K562 (cell line): ENCODE results near the gene PLXNA3. TPM values are rescaled to one million over a fixed set of nuclear protein-coding genes. Genes with fewer than 3 reads are reported as not detected.

Experiments
- ARID1B ChIP-seq: fragments of 450-650 bp; IDR thresholded peaks from 2 replicates; pipeline ENCODE4 v1.6.1; 2016; ENCODE audit warnings: antibody characterized with exemption, mild to moderate bottlenecking, inconsistent platforms
- FOS ChIP-seq: IDR thresholded peaks from 3 replicates; pipeline ENCODE4 v1.6.1; 2011; ENCODE audit not compliant: insufficient read length; ENCODE audit errors: extremely low read depth
- MAFG ChIP-seq: fragments of 450-650 bp; conservative IDR thresholded peaks from 2 replicates; pipeline ENCODE4 v1.6.1; 2016; ENCODE audit warnings: missing genetic modification characterization, missing compliant biosample characterization
- MTA2 ChIP-seq: fragments of 450-650 bp; IDR thresholded peaks from 2 replicates; pipeline ENCODE4 v1.6.1; 2016; ENCODE audit warnings: low read depth
- PCBP2 ChIP-seq: fragments of 200-400 bp; formaldehyde crosslinking; IDR thresholded peaks from 2 replicates; pipeline ENCODE4 v1.6.1; 2018; ENCODE audit warnings: low read length, low read depth, mild to moderate bottlenecking, moderate library complexity; ENCODE audit not compliant: poor library complexity, severe bottlenecking
- POLR3G ChIP-seq: IDR thresholded peaks from 2 replicates; pipeline ENCODE4 v1.6.1; 2011; ENCODE audit not compliant: insufficient read length, insufficient replicate concordance; ENCODE audit errors: extremely low read depth
- SMC3 ChIP-seq: conservative IDR thresholded peaks from 2 replicates; pipeline ENCODE4 v1.6.1; 2011; ENCODE audit warnings: low read depth, low read length, improper control_type of control experiment; ENCODE audit not compliant: insufficient read depth
- polyA plus RNA-seq, 8 experiments: library from polyadenylated mRNA; depleted of rRNA in 4 of 8; stranded (reverse) in 5 of 8; unstranded in 3 of 8; fragments of >200 nt; fragmentation: Nextera tagmentation in 2 of 8; fragmentation: Illumina TruSeq in 1 of 8; extraction: Ambion mirVana in 2 of 8; extraction: Trizol in 1 of 8; gene quantifications; 2 replicates each; pipeline versions ENCODE4 v1.2.1 to v1.2.3, GENCODE V29; 2011 to 2014; ENCODE audit warnings: inconsistent platforms in 1 of 8, missing spikeins in 1 of 8
- total RNA-seq, 7 experiments: library from RNA; depleted of rRNA in 6 of 7; stranded (reverse); fragments of >200 nt in 6 of 7; fragmentation: Illumina TruSeq in 2 of 7; extraction: Trizol in 2 of 7; gene quantifications; 2 replicates each; pipeline versions ENCODE4 v1.2.1 to v1.2.3, GENCODE V29; 2011 to 2021; ENCODE audit warnings: low replicate concordance in 1 of 7
- TF ChIP-seq, protein P1 (sequence below), 2 experiments: fragments of 450-650 bp in 1 of 2; sonication (generic) in 1 of 2; formaldehyde crosslinking; conservative IDR thresholded peaks; 2 replicates each; pipeline versions ENCODE4 v1.4.0 to v1.8.1; 2020 to 2022; ENCODE audit warnings: mild to moderate bottlenecking in 1 of 2, missing genetic modification reagents in 1 of 2
- TF ChIP-seq, protein P2 (sequence below), 2 experiments: fragments of 450-650 bp; IDR thresholded peaks; 2 replicates each; pipeline ENCODE4 v1.6.1; 2016; ENCODE audit warnings: mild to moderate bottlenecking in 2 of 2, borderline replicate concordance in 1 of 2, low read depth in 1 of 2, moderate library complexity in 1 of 2
- TF ChIP-seq, protein P3 (sequence below): fragments of 150-350 bp; conservative IDR thresholded peaks from 2 replicates; pipeline ENCODE4 v1.6.1; 2014; ENCODE audit warnings: low read length
- TF ChIP-seq, protein P4 (sequence below): fragments of 450-650 bp; formaldehyde crosslinking; IDR thresholded peaks from 2 replicates; pipeline ENCODE4 v1.4.0; 2020; ENCODE audit warnings: mild to moderate bottlenecking, mixed read lengths

Gene PLXNA3
- total and polyA plus RNA-seq, 9 of the 15 experiments (the other 6 are each of a cell fraction or from before 2014, with no cell fraction given), result 0.32 to 47.8 (median 7.5) TPM

- TF ChIP-seq, protein P1, sequence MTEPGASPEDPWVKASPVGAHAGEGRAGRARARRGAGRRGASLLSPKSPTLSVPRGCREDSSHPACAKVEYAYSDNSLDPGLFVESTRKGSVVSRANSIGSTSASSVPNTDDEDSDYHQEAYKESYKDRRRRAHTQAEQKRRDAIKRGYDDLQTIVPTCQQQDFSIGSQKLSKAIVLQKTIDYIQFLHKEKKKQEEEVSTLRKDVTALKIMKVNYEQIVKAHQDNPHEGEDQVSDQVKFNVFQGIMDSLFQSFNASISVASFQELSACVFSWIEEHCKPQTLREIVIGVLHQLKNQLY (CRISPR knock-in tag; conservative IDR thresholded peaks at IDR 0.05), result no peak
- TF ChIP-seq, protein P2, sequence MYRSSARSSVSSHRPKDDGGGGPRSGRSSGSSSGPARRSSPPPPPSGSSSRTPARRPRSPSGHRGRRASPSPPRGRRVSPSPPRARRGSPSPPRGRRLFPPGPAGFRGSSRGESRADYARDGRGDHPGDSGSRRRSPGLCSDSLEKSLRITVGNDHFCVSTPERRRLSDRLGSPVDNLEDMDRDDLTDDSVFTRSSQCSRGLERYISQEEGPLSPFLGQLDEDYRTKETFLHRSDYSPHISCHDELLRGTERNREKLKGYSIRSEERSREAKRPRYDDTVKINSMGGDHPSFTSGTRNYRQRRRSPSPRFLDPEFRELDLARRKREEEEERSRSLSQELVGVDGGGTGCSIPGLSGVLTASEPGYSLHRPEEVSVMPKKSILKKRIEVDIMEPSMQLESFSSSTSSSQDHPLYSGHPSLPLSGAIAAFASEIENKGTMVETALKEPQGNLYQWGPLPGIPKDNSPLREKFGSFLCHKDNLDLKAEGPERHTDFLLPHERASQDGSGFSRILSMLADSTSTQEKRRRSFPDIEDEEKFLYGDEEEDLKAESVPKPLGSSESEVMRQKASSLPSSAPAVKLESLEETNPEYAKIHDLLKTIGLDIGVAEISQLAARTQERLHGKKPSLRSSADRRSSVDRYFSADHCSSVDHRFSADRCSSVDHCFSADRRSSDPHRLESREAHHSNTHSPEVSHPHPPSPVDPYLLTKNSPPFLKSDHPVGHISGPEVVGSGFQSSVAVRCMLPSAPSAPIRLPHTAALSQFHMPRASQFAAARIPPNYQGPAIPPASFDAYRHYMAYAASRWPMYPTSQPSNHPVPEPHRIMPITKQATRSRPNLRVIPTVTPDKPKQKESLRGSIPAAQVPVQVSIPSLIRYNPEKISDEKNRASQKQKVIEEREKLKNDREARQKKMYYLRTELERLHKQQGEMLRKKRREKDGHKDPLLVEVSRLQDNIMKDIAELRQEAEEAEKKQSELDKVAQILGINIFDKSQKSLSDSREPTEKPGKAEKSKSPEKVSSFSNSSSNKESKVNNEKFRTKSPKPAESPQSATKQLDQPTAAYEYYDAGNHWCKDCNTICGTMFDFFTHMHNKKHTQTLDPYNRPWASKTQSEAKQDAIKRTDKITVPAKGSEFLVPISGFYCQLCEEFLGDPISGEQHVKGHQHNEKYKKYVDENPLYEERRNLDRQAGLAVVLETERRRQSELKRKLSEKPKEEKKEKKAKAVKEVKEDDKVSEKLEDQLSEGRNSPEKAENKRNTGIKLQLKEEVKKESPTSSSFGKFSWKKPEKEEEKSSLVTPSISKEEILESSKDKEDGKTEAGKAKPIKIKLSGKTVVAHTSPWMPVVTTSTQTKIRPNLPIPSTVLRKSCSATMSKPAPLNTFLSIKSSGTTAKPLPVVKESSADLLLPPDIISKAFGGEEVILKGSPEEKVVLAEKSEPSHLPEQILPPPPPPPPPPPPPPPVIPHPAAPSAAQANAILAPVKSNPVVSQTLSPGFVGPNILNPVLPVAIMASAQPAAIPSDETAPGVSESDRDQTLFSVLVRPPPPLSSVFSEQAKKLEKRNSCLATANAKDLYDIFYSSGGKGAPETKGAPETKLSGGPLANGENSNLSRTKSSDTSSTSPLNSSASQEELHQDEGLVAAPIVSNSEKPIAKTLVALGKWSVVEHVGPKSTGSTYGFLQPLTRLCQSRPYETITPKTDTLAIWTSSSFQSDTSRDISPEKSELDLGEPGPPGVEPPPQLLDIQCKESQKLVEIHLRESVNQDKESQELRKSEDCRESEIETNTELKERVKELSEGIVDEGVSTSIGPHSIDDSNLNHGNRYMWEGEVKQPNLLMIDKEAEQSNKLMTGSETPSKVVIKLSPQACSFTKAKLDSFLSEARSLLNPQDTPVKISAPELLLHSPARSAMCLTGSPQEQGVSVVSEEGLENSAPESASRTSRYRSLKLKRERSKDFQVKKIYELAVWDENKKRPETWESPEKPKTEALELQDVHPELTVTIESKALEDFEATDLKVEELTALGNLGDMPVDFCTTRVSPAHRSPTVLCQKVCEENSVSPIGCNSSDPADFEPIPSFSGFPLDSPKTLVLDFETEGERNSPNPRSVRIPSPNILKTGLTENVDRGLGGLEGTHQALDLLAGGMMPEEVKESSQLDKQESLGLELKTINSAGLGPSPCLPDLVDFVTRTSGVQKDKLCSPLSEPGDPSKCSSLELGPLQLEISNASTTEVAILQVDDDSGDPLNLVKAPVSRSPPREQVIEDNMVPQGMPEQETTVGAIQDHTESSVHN (IDR thresholded peaks at IDR 0.05; ENCODE audit: borderline replicate concordance in 1 of 2, low read depth in 1 of 2), result 0 out of 4 replicates have a peak, but pooled peaks of 1 of the 2 experiments have one; percentile 51
- TF ChIP-seq PCBP2, result no peak
- TF ChIP-seq, protein P3, sequence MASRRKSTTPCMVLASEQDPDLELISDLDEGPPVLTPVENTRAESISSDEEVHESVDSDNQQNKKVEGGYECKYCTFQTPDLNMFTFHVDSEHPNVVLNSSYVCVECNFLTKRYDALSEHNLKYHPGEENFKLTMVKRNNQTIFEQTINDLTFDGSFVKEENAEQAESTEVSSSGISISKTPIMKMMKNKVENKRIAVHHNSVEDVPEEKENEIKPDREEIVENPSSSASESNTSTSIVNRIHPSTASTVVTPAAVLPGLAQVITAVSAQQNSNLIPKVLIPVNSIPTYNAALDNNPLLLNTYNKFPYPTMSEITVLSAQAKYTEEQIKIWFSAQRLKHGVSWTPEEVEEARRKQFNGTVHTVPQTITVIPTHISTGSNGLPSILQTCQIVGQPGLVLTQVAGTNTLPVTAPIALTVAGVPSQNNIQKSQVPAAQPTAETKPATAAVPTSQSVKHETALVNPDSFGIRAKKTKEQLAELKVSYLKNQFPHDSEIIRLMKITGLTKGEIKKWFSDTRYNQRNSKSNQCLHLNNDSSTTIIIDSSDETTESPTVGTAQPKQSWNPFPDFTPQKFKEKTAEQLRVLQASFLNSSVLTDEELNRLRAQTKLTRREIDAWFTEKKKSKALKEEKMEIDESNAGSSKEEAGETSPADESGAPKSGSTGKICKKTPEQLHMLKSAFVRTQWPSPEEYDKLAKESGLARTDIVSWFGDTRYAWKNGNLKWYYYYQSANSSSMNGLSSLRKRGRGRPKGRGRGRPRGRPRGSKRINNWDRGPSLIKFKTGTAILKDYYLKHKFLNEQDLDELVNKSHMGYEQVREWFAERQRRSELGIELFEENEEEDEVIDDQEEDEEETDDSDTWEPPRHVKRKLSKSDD, result no peak
- no peak for TF ChIP-seq POLR3G
- TF ChIP-seq MTA2, result peak; percentile 53
- TF ChIP-seq ARID1B, result peak; percentile 85
- no peak for TF ChIP-seq FOS
- no peak for TF ChIP-seq SMC3
- peak; percentile 96 for TF ChIP-seq MAFG
- TF ChIP-seq, protein P4, sequence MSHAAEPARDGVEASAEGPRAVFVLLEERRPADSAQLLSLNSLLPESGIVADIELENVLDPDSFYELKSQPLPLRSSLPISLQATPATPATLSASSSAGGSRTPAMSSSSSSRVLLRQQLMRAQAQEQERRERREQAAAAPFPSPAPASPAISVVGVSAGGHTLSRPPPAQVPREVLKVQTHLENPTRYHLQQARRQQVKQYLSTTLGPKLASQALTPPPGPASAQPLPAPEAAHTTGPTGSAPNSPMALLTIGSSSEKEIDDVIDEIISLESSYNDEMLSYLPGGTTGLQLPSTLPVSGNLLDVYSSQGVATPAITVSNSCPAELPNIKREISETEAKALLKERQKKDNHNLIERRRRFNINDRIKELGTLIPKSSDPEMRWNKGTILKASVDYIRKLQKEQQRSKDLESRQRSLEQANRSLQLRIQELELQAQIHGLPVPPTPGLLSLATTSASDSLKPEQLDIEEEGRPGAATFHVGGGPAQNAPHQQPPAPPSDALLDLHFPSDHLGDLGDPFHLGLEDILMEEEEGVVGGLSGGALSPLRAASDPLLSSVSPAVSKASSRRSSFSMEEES (CRISPR knock-in tag), result no peak
Measured at GRCh38 chrX:154495472-154495922, 37.4 kb downstream of the PLXNA3 start (continued).
